Ureter (tissue), 1 donor: ENCODE measurements around the gene IFT25. TPM values are rescaled to one million over a fixed set of nuclear protein-coding genes. Genes with fewer than 3 reads are reported as not detected.
"Not testable (repeated sequence)": the region's sequence is repeated elsewhere in the genome, so short reads cannot be mapped to it uniquely, and the experiment has no call there.

ENCODE experiments used
- DNase-seq: peaks from one replicate; pipeline ENCODE4 v3.0.0-alpha.2; 2020; ENCODE audit warnings: low spot score
- total RNA-seq: library from RNA; stranded (reverse); gene quantifications from one replicate; pipeline ENCODE4 v1.2.4, GENCODE V29; 2023
- donor health status: DM: yes; HTN: yes; CAD: no.

The IFT25 gene
- total RNA-seq, result 37.3 TPM

DNA sequence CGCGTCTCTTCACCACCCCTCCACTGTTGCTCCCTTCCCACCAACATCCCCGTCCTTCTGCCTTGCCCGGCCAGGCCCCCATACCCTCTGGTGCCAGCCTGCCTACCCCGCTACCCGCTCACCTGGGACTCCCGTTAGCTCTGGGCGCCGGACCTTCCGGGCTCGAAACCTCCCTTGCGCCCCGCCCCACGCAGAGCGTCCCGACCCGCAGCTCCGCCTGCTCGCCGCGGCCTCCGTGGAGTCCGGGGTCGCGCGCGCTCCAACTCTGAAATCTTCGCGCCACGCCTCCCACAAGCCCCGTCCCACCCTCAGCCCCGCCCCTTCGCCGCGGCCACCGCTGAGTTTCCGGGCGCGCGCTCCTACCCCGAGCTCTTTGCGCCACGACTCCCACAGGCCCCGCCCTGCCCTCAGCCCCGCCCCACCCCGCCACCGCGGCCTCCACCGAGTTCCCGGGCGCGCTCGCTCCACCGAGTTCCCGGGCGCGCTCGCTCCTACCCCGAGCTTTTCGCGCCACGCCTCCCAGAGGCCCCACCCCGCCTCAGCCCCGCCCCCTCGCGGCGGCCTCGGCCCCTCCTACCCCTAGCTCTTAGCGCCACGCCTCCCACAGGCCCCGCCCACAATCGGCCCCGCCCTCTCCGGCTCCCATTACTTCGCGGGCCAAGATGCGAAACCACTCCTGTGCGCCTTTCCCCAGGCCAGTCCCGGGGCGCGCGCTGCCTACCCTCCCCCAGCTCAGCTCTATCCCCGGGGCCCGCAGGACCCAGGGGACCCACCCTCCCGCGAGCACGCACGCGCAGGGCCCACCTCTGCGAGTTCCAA is at the start of gene IFT25:
Gene IFT25, minus strand, starts transcription at position 267 of the 819 bp plus-strand sequence. CDS start 5,617 bp downstream, outside the sequence.
- DNase-seq, result peak; percentile 99

DNA sequence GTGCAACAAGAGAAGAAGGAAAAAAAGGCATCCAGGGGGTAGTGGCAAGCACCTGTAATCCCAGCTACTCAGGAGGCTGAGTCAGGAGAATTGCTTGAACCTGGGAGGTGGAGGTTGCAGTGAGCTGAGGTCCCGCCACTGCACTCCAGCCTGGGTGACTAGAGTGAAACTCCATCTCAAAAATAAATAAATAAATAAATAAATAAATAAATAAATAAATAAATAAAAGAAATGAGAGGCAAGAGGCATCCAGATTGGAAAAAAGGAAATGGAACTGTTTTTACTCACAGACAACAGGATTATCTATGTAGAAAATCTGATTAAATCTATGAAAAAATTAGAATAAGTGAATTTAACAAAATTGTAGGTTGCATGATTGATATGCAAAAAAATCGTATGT is 49.0 kb upstream of the IFT25 start:
- not testable (repeated sequence) for DNase-seq

DNA sequence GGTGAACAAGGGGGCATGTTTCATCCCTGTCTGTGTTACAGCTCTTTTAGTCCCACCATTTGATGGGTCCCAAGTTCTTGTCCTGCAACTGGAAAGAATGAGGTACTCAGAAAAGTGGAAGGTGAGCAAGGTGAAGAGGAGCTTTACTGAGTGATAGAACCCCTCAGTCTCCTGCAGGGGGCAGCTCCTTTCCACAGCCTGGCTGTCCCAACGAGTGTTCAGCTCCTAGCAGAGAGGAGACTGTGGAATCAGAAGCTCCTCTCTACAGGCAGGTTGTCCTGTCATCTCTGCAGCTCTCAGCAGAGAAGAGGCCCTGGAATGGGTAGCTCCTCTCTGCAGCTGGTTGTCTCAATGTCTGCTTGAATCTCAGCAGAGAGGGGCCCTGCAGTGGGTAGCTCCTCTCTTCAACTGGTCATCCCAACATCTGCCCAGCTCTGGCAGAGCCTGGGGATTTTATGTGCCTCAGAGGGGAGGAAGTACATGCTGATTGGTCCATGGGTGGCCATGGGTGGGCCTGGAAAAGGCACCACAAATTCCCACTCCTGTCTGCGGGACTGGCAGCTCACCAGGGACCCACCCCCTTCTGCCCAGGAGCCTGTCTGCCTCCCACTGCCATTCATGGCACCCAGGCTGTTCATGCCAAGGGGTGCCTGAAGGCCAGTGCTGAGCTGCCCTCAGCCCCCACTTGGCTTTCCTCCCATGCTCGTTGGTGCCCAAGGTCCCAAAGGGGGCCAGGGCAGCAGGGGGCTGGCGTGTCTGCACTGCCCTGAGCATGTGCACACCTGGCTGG is 46.8 kb upstream of the IFT25 start:
- no peak for DNase-seq

DNA sequence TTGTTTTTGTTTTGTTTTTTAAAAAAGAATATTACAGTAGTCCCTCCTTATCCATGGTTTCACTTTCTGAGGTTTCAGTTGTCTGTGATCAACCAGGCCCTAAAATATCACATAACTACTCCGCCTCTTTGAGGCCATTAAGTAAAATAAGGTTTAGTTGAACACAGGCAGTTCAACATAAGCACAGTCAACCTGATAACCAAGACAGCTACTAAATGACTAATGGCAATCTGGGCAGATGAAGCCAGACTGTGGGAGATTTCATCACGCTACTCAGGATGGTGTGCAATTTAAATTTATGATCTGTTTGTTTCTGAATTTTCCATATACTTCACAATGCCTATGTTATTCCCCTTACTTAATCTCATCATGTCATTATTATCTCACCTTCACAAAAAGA is 42.4 kb upstream of the IFT25 start:
- DNase-seq, result no peak

DNA sequence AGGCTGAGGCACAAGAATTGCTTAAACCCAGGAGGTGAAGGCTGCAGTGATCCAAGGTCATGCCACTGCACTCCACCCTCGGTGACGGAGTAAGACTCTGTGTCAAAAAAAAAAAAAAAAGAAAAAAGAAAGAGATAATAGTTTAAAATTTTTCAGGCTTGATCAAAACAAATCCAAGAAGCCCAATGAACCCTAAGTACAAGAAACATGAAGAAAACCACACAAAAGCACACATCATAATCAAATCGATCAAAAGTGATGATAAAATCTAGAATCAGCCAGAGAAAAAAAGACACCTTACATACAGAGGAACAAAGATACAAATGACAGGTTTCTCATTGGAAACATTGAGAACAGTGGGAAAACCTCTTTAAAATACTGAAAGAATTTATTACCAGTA is 41.0 kb upstream of the IFT25 start:
- DNase-seq, result no peak

DNA sequence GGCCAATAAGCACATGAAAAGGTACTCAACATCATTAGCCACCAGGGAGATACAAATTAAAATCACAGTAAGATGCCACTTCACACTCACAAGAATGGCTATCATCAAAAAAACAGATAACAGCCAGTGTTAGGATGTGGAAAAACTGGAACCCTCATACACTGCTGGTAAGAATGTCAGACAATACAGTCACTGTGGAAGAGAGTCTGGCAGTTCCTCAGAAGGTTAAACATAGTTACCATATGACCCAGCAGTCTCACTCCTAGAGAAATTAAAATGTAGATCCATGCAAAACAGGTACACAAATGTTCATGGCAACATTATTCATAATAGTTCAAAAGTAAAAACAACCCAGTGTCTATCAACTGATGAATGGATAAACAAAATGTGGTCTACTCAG is 39.2 kb upstream of the IFT25 start:
- no peak for DNase-seq

DNA sequence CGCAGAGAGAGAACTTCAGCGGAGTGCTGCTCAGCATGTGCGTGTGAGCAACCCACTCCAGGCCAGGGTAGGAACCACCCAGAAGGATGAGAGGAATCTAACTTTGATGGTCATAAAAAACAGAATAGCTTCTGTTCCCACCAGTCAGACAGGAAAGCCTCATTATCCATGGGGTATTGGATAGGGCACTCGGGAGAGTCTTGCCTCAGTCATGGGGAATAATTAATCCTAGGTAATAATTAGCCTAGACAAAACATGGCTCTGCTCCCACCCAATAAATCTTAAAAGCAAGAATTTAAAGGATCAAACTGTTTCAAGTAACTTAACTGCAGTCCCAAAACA is 37.2 kb upstream of the IFT25 start:
- DNase-seq, result no peak

DNA sequence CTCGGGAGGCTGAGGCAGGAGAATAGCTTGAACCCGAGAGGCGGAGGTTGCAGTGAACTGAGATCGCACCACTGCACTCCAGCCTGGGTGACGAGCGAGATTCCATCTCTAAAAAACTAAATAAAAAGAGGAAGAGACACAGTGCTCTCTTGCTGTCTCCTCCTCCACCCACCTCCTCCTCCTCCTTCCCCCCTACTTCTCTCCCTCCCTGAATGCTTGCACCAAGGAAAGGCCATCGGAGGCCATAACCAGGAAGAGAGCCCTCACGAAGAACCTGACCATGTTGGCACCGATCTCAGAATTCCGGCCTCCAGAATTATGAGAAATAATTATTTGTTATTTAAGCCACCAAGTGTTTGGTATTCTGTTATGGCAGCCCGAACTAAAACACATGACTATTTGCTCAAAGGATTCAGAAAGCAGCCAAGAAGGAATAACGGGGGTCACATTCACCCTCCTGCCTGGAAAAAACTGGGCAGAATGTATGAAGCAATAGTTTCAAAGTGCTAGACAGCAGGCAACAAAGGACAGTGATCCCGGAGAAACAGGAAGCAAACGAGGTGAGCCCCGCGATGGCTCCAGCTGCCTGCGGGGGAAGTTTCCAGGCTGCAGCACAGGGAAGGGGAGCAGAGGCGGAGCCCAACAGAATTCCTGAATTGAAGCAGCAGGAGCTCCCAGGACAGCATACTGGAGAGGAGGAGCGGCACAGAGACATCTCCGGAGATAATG is 36.7 kb upstream of the IFT25 start:
- no peak for DNase-seq

DNA sequence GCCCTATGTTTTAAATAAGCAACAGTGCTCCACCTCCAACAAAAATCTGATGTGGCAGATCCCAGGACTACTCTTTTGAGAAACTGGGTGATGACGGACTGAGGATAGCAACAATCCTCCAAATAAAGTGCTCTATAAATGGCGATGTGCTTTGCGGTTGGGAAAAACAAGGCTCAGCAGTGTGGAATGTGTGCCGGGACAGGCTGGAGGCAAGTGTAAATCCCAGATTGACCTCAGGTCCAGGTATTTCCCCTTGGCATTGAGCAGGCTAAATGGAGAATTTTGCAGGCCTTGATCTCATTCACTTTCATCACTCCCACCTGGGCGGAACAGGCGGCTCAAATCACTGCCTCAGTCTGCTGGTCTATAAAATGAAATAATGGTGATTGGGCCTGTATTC is 35.7 kb upstream of the IFT25 start:
- DNase-seq, result no peak

DNA sequence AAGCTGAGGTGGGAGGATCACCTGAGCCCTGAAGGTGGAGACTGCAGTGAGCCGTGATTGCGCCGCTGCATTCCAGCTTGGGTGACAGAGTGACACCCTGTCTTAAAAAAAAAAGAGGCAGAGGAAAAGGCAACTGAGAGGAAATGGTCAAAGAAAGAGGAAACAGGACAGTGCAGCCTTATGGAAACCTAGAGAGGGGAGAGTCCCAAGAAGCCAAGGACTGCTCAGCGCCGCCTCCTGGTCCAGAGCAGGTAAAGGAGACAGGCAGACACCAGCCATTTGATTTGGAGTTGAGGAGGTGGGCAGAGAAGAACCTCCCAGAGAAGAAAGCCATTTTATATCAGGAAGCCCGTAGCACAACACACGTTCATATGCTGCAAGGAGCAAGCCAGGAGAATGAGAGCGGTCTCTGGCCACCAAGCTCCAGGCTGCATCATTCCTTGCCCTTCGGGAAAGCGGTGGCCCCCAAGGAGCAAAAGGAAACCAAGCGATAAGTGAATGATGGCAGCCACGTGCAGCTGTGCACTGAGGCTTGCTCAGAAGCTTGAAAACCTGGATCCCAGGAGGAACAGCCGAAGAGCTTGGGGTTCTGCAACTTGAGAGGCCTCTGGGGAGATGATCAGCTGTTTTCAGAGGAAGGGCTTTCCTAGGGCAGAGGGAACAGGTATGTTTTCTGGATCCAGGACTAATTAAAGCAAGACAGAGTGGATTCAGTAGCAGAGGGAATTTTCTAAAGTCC is 34.4 kb upstream of the IFT25 start:
- DNase-seq, result no peak

DNA sequence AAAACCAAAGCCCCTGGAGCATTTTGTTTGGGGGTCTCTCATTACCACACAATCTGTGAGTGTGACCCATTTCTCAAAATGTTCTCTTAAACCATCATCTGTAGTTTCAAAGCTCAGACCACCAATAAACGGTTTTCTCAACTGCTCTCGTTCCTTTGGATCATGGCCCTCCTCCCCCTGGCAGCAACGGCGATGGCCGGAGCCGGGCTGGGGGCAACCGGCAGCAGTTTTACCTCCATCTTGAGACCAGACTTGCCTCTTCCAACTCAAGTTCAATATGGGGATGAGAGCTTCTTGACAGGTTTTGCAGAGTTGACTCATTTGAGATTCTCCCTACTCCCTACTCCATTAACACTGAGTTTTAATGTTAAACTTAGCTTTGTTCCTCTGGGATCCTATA is 30.4 kb upstream of the IFT25 start:
- DNase-seq, result no peak

DNA sequence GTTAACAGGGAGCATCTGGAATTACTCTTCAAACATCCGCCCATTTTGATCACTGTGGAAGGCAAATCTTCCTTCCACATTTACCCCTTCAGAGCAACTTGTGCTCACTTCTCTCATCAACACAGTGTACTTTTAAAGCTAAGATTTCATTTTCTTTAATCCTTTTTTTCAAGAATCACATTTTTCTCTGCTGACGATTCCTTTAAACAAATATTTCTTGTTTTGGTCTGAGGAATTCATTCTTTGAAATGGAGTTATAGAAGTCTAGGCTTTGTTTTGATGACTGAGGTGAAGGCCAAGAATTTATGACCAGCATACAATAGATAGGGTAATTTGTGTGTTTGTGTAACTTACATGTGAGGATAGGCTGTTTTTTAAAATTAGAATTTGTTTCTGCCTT is 26.2 kb upstream of the IFT25 start:
- no peak for DNase-seq

DNA sequence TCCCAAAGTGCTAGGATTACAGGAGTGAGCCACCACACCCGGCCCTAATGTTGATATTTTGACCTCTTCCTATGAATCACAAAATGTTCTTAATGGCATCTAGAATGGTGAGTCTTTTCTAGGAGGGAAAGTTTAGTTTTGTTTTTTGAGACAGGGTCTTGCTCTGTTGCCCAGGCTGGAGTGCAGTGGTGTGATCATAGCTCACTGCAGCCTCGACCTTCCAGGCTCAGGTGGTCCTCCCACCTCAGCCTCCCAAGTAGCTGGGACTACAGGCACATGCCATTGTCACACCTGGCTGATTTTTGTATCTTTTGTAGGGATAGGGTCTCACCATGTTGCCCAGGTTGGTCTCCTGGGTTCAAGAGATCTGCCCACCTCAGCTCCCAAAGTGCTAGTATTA is 23.8 kb upstream of the IFT25 start:
- not testable (repeated sequence) for DNase-seq

DNA sequence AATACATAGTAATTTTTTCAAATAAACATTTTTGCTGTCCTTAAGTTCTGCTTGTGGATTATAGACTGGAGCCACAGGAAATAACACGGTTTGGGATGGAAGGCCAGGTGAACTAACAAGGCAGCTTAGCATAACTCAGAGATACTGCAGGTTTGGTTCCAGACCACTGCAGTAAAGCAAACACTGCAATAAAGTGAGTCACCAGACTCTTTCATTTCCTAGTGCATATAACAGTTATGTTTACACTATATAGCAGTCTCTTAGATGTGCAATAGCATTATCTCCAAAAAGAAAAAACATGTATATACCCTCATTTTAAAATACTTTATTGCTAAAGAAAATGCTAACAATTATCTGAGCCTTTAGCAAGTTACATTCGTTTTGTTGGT is 22.6 kb upstream of the IFT25 start:
- no peak for DNase-seq

DNA sequence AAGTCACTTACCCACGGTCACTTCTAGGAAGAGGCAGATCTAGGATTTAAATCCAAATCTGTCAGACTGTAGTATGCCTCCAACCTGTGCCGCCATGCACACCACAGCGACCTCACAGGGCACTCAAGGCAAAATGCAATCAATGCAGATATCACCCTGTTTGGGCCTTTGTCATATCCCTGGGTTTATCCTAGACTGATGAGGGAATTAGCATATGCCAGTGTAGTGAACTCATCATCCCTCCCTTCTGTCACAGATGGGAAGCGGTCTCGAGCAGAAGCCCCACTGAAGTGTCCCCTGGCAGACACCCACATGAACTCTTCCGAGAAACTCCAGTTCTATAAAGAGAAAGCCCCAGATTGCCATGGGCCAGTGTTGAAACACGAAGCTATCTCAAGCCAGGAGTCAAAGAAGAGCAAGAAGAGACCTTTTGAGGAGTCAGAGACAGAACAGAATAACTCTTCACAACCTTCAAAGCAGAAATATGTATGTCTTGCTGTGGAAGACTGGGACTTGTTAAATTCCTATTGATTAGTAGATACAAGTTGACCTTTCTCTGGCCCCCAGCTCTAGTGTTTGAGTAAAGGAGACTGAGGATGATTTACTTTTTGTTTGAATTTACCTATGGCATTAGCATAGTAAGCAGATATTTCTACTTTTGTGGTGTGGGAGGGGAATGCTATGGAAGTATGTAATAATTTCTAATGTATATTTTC is 22.1 kb upstream of the IFT25 start:
- no peak for DNase-seq

DNA sequence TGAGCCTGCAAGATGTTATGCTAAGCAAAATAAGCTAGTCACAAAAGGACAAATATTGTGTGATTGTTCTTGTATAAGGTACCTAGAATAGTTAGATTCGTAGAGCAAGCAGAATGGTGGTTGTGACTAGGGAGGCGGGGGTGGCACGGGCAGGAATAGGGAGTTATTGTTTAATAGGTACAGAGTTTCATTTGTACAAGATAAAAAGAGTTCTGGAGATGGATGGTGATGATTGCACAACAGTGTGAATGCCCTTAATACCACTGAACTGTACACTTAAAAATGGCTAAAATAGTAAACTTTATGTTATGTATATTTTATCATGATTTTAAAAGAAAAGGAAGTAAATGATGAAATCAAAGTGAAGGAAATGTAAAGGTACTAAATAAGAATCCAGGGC is 21.3 kb upstream of the IFT25 start:
- no peak for DNase-seq

DNA sequence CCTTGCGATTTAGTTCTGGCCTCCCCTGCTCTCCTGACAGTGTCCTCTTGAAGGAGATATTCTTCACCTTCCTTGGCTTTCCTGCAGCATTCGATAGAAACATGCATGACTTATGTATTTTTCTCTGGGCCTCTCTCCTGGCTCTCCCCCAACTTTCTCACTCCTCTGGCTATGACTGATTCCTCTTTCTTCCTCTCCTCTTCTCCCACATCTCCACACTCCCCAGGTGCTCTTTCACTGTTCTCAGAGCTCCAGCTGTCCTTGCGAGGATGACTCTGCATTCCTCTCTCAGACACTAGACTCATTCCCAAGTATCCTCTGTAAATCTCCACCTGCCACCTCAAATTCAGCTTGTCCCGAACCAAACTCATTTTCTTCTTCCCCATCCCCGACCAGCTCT is 18.6 kb upstream of the IFT25 start:
- DNase-seq, result no peak

DNA sequence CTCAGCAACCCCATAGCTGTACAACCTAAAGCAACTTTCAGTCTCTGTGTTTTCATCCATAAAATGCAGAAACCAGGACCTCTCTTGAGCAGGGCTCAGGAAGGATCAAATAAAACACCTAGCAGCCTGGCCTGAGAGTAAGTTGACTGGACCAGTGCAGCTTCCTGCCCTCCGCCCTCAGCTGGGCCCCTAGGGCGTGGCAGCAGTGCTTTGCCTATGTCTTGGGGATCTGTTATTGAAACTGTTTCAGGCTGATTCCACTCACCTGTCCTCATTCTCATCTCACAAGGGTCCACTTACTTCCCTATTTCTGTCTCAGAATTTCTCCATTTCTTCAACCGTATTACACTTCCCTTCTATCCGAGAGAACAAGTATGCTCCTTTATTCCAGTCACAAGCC is 18.0 kb upstream of the IFT25 start:
- no peak for DNase-seq

DNA sequence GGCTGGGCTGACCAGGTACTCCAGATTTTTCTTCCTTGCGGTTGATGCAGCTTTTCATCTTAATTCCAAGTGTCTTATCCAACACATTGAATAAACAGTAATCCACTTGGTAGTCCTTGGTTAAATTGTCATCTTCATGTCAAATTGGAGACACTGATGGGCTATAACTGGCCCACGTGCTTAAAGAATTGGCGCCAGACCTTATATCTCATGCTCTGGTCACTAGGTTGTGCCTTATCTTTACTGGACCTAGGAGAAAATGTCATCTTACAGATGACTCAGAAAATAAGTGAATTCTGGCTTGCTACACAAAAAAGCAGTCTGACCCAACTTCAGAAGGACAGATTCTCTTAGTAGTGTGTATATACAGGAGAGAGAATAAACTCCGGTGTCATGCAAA is 16.9 kb upstream of the IFT25 start:
- DNase-seq, result no peak

DNA sequence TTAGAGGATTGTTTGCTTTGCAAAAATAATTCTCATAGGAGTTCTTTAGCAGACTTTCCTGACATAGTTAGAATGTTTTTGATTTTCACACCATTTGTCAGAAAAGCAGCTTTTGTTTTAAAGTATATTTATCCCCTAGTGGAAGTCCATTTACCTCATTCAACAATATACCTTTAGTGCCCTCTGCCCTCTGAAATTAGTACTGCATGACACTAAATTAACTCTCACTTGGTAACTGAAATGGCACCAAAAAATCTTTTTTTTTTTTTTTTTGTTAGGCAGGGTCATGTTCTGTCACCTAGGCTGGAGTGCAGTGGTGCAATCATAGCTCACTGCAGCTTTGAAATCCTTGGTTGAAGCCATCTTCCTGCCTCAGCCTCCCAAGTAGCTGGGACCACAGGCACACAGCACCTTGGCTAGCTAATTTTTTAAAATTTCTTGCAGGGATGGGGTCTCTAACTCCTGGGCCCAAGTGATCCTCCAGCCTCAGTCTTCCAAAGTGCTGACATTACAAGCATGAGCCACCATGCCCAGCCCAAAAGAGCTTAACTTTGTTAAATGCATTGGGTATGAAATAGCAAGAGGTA is 14.3 kb upstream of the IFT25 start:
- no peak for DNase-seq
